GM12874 (cell line): Measurements from ENCODE around the gene PISD.

Experiments used
- TF ChIP-seq, protein P1 (sequence below): IDR thresholded peaks from 2 replicates; pipeline ENCODE4 v1.5.1; 2011; ENCODE audit warnings: low read depth, mild to moderate bottlenecking, control low read depth, low read length, moderate library complexity; ENCODE audit not compliant: insufficient read depth

Gene PISD

DNA sequence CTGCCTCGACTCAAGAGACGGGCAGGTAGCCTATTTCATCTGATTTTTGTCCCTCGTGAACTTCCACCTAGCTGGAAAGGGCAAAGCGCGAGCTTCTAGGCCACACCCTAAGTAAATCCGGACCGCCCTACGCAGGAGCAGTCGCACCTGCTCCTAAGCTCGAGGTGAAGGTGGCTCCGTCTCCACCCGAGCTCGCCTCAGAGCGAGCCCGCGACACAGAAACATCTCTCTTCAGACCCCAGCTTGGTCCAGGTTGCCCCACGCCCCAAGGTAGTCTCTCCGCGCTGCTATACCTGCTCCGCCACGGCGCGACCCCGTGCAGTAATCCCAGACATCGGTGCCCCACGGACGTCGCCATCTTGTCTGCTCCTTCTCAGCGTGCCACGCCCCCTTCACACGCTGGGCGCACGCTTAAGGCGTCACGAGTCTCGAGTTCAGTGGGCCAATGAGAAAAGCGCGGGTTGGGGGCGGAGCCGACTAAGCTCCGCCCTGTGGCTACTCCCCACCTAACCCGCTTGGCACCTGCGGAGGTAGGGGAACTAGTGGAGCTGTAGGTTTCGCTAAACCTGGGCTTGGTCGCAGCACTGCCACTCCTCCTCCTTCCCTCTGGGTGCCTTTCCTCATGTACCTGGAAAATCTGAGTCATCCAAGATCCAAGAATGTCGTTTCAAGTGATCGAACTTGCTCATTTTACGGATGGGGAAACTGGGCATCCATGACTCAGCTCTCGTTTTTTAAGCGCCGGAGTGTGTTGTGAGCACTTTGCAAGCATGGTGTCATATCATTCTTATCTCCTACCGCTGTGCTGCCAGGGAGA is at the start of gene PISD:
PISD (minus strand) TSS at position 365 of the 817 bp plus-strand sequence; CDS start at position 358, 7 bp downstream.
- TF ChIP-seq, protein P1, sequence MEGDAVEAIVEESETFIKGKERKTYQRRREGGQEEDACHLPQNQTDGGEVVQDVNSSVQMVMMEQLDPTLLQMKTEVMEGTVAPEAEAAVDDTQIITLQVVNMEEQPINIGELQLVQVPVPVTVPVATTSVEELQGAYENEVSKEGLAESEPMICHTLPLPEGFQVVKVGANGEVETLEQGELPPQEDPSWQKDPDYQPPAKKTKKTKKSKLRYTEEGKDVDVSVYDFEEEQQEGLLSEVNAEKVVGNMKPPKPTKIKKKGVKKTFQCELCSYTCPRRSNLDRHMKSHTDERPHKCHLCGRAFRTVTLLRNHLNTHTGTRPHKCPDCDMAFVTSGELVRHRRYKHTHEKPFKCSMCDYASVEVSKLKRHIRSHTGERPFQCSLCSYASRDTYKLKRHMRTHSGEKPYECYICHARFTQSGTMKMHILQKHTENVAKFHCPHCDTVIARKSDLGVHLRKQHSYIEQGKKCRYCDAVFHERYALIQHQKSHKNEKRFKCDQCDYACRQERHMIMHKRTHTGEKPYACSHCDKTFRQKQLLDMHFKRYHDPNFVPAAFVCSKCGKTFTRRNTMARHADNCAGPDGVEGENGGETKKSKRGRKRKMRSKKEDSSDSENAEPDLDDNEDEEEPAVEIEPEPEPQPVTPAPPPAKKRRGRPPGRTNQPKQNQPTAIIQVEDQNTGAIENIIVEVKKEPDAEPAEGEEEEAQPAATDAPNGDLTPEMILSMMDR, result no peak

DNA sequence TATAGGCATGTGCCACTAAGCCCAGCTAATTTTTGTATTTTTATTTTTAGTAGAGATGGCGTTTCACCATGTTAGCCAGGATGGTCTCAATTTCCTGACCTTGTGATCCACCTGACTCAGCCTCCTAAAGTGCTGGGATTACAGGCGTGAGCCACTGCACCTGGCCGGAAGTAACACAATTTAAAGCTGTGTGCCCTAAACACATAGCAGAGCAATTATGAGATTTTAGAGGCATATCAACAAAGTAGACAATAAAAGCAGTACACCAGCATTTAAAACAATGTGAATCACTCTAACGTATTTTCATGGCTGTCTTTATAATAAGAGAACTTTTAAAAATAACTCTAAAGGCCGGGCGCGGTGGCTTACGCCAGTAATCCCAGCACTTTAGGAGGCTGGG is 45.5 kb upstream of the PISD start:
- TF ChIP-seq, protein P1, result no peak

DNA sequence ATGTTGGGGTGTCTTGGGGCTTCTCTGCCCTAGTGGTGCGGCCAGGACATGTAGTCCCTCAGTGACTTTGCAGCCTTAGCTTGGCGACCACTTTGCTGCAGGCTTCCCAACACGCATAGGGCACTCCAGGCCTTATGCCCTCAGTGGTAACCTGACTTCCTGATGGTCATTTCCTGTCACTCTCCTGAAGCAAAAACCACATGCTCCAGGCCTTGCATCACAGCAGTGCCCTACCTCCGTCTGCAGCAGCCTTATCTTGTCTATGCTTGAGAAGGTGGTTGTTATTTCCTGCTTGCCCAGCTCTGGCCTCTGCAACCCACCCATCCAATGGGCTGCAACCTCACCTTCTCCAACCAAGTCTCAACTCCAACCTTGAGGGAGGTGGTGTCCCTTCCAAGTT is 33.4 kb upstream of the PISD start:
- TF ChIP-seq, protein P1, result no peak

DNA sequence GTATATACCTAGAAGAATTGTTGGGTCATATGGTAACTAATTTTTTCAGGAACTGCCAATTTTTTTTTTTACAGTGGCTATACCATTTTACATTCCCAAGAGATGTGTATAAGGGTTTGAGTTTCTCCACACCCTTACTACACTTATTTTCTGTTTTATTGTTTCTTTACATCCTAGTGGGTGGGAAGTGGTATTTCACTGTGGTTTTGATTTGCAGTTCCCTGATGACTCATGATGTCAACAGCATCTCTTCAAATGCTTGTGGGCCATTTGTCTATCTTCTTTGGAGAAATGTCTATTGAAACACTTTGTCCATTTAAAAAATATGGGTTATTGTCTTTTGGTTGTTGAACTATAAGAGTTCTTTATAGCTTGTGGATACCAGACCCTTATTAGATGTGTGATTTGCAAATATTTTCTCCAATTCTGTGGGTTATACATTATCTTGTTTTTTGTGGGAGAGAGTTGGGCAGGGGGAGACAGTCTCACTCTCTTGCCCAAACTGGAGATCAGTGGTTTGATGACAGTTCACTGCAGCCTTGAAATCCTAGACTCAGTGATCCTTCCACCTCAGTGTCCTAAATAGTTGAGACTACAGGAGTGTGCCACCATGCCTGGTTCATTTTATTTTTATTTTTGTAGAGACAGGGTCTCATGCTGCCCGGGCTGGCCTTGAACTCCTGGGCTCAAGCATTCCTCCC is 30.3 kb upstream of the PISD start:
- TF ChIP-seq, protein P1, result no peak

DNA sequence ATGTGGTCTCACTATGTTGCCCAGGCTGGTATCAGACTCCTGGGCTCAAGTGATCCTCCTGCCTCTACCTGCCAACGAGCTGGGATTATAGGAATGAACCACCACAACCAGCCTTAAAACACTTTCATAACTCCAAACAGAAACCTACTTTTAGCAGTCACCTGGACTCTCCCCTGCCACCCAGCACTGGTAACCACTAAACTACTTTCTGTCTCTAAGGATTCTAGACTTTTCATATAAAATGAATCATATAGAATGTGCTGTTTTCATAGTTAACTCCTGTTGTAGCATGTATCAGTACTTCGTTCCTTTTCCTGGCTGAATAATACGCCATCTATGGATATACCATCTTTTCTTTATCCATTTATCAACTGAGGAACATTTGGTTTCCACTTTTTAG is 29.4 kb upstream of the PISD start:
- TF ChIP-seq, protein P1, result no peak

DNA sequence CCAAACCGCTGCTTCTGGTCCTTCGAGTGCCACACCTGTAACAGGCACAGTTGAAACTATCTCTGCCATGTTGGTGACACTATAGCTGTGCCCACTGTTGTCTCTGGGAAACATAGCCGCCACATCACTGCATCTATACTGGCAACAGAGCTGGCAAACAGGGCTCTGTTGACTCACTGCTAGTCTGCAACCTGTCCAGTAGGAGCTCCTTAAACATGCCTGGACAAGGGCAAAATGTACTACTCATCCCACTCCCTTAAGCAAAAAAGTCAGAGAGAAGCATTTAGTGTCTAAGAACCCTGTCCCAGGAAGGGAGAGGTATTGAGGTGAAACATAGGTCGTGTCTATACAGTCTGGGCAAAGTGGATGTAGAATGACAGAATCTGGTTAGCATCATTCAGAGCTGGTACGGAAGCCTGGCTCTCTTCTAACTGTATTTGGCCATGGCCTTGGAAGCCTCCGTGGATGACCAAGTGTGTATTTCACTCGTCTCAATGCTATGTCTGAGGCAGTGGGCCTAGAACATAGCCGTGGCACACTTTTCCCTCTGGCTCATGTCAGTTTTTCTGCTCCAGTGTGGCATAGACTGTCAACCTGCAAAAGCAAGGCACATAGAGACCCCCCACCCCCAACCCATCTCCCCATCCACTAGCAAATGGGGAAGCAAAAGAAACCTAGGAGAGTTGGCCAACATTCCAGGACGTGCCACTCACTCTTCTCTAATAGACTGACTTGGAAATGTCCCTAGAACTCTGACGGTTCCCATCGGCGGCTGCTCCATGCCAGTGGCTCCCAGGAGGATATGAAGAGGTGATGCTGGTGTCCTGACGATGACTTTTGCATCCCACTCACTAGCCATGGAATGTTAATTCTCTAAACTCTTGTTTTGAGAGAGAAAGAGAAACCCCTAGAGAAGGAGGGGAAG is 21.4 kb upstream of the PISD start:
- TF ChIP-seq, protein P1, result no peak

DNA sequence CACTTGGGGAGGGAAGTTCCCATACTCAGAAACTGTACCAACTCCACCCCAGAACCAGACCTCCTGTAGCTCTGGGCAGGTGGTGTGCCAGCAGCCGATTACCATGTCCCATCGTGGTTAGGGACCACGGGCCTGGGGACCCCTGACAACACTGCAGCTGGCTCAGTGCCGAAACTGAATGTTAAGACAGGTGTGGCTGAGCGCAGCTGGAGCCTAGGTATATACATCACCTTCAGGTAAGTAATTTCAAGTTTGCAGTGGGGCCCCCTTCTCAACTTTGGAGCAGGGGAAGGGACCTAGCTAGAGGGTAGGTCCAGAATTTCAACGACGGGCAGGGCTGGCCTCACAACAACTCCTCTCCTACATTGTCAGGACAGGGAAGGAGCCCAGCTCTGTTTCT is 20.7 kb upstream of the PISD start:
- TF ChIP-seq, protein P1, result no peak
